Tibial artery (tissue), 4 donors: ENCODE measurements around the gene OTUB1.
A peak's percentile ranks its signal among the peaks of the same experiment; 100 is the strongest.

ENCODE experiments used
- DNase-seq, 2 donors: peaks; one replicate each; pipeline ENCODE4 v3.0.0-alpha.2; 2019
- H3K27ac ChIP-seq, 2 donors: fragments of 200-600 bp; sonication (generic) in 1 of 2; 1 replicate in 1 of 2; 2 replicates in 1 of 2; pipeline ENCODE4 v1.5.1; 2018 to 2019; ENCODE audit warnings: mild to moderate bottlenecking in 1 of 2
- H3K27me3 ChIP-seq, 2 donors: fragments of 200-600 bp; sonication (generic) in 1 of 2; one replicate each; pipeline versions ENCODE4 v1.5.1 to v1.6.0; 2016 to 2019
- H3K36me3 ChIP-seq, 3 donors: fragments of 200-600 bp; sonication (generic) in 2 of 3; one replicate each; pipeline ENCODE4 v1.5.1; 2016 to 2019; ENCODE audit warnings: mild to moderate bottlenecking in 2 of 3
- H3K4me1 ChIP-seq, 4 donors: fragments of 200-600 bp; sonication (generic) in 2 of 4; 1 replicate in 3 of 4; 2 replicates in 1 of 4; pipeline ENCODE4 v1.5.1; 2016 to 2019
- H3K4me3 ChIP-seq, 2 donors: fragments of 200-600 bp; sonication (generic) in 1 of 2; 1 replicate in 1 of 2; 2 replicates in 1 of 2; pipeline ENCODE4 v1.5.1; 2018 to 2019; ENCODE audit warnings: mild to moderate bottlenecking in 2 of 2
- H3K9me3 ChIP-seq, 3 donors: fragments of 200-600 bp; sonication (generic) in 1 of 3; one replicate each; pipeline ENCODE4 v1.5.1; 2016 to 2019
- intact Hi-C: fragments of 100-400 bp; cut with DNase I; formaldehyde crosslinking; loops from one replicate; pipeline ENCODE4 v1.15.0; 2023; ENCODE audit warnings: low total_unique reads
- TF ChIP-seq, protein P1 (sequence below), 2 experiments: fragments of 200-600 bp in 1 of 2; fragments of 450-650 bp in 1 of 2; IDR thresholded peaks; one replicate each; pipeline ENCODE4 v1.5.1; 2017 to 2019; ENCODE audit warnings: antibody characterized with exemption in 2 of 2, mild to moderate bottlenecking in 1 of 2, moderate library complexity in 1 of 2

The OTUB1 gene

DNA sequence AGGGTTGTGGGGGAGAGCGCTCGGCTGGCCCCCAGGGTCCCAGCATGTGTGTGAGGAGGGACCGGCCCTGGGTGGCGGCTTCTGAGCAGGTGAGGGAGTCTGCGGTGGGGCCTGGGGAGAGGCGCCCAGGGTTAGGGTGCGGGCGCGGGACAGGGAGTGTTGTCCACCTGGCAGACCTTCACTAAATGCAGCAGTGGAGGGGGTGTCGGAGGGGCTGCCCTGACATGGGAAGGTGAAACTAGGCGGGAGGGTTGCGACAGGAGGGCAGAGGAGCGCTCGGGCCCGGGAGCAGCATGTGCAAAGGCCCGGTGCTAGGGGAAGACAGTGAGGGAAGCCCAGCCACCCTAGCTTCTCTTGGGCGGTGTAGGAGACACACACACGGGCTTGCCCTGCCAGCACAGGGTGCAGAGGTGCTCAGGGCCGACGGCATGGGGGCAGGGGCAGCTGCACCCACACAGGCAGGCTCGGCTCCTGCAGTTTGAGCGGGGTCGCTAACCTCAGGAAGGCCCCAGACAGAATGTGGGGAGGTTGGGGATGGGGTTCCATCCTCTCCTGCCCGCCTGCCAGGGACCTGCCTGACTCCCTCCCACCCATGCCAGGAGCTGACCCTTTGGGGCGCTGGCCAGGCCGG, 22.2 kb downstream of the OTUB1 start:
- peak overlapping the region; percentile 44 to 46 for H3K4me3 ChIP-seq

DNA sequence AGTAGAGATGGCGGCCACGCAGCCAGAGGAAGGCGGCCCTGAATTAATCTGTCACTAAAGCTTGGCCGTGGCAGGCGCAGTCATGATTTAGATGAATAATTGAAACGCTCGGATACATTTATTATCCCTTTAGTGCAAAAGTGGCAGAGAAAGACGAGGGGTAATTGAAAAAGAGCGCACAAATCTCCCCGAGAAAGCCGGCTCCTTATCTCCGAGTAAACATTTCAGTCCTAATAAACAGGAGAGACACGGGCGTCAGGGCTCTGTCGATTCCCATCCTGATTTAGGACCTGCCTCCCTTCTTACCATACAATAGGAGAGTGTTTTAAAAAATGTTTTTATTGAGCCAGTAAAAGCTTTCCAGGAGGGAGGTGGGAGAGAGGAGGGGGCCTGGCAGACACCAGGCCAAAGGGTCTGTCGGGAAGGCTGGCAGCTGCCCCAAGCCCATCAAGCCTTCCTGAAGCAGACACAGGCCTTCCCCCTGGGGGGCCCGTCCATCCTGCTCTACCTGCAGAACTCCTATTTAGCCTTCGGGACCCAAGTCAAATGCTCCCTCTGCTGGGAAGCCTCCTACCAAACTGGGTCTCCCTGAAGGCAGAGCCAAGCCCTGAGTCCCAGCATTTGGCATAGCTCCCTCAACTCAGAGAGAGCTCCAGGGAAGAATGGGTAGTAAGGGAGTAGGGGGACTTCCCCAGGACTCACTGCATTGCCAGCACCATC, 22.8 kb downstream of the OTUB1 start:
- Histone ChIP-seq H3K4me3 (no peak overlapping the region), H3K36me3 (no peaks in the 10 kb centered on the region), H3K4me1 (peaks cover 0 to 19% (median 11%) of the 10 kb centered on the region in 4 donors), H3K27me3 (no peaks in the 10 kb centered on the region), H3K27ac (no peak overlapping the region), H3K9me3 (no peaks in the 10 kb centered on the region)
- intact Hi-C loops, result no loop called here
- TF ChIP-seq, protein P1, sequence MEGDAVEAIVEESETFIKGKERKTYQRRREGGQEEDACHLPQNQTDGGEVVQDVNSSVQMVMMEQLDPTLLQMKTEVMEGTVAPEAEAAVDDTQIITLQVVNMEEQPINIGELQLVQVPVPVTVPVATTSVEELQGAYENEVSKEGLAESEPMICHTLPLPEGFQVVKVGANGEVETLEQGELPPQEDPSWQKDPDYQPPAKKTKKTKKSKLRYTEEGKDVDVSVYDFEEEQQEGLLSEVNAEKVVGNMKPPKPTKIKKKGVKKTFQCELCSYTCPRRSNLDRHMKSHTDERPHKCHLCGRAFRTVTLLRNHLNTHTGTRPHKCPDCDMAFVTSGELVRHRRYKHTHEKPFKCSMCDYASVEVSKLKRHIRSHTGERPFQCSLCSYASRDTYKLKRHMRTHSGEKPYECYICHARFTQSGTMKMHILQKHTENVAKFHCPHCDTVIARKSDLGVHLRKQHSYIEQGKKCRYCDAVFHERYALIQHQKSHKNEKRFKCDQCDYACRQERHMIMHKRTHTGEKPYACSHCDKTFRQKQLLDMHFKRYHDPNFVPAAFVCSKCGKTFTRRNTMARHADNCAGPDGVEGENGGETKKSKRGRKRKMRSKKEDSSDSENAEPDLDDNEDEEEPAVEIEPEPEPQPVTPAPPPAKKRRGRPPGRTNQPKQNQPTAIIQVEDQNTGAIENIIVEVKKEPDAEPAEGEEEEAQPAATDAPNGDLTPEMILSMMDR (IDR thresholded peaks at IDR 0.05), result no peak
- DNase-seq, result no peak

More for the DNA sequence above, 22.2 kb downstream of the OTUB1 start:
- Histone ChIP-seq H3K36me3 (no peaks in the 10 kb centered on the region), H3K27ac (peak overlapping the region in 1 of 2 donors; percentile 40), H3K4me1 (peaks cover 0 to 19% (median 11%) of the 10 kb centered on the region in 4 donors), H3K9me3 (no peaks in the 10 kb centered on the region), H3K27me3 (no peaks in the 10 kb centered on the region)
- intact Hi-C loops, result no loop called here
- DNase-seq, result no peak
- TF ChIP-seq, protein P1 (IDR thresholded peaks at IDR 0.05), result no peak

DNA sequence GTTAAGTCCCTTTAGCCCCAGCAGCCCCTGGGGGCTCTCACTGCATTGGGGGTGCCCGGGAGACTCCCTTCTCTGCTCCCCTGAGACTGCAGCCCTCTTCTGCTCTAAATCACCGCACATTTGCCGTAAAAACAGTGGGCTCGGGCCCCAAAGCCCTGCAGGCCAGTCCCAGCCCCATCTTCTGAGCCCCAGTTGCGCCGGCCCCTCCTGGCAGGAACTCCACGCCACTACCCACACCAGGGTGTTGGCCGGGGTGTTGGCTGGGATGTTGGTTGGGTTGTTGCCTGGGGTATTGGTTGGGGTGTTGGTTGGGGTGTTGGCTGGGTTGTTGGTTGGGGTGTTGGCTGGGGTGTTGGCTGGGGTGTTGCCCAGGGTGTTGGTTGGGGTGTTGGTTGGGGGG, 23.5 kb downstream of the OTUB1 start:
- H3K27me3 ChIP-seq, result no peaks in the 10 kb centered on the region
- no peak overlapping the region for H3K27ac ChIP-seq
- no peak overlapping the region for H3K4me3 ChIP-seq
- H3K36me3 ChIP-seq, result no peaks in the 10 kb centered on the region
- no peak for DNase-seq
- no peaks in the 10 kb centered on the region for H3K9me3 ChIP-seq
- intact Hi-C loops, result no loop called here
- TF ChIP-seq, protein P1 (IDR thresholded peaks at IDR 0.05), result no peak
- peaks cover 0 to 19% (median 11%) of the 10 kb centered on the region in 4 donors for H3K4me1 ChIP-seq

DNA sequence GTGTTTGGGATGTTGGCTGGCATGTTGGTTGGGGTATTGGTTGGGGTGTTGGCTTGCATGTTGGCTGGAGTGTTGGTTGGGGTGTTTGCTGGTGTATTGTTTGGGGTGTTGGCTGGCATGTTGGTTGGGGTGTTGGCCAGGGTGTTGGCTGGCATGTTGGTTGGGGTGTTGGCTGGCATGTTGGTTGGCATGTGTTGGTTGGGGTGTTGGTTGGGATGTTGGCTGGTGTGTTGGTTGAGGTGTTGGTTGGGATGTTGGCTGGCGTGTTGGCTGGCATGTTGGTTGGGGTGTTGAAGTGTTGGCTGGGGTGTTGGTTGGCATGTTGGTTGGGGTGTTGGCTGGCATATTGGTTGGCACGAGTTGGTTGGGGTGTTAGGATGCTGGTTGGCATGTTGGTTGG, 24.5 kb downstream of the OTUB1 start:
- intact Hi-C loops, result no loop called here
- H3K27ac ChIP-seq, result no peak overlapping the region
- H3K9me3 ChIP-seq, result no peaks in the 10 kb centered on the region
- TF ChIP-seq, protein P1 (IDR thresholded peaks at IDR 0.05), result no peak
- no peak for DNase-seq
- H3K36me3 ChIP-seq, result no peaks in the 10 kb centered on the region
- H3K4me1 ChIP-seq, result peaks cover 0 to 19% (median 11%) of the 10 kb centered on the region in 4 donors
- no peak overlapping the region for H3K4me3 ChIP-seq
- no peaks in the 10 kb centered on the region for H3K27me3 ChIP-seq

DNA sequence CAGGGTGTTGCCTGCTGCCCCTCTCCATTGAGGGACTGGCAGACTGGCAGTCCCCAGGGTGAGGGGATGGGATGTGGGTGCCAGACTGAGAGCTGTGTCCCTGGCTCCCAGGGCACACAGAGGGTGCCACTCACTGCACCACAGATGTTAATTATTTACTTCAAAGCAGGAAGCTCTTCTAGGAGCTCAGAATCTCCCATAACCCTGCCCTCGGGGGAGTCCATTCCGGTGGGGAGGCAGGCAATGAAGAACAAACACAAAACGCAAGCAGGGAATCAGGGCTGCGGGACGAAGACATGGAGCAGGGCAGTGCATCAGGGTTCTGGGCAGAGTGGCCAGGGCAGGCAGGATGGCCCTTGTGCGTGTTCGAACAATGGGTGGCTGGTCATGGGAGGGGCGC, 25.1 kb downstream of the OTUB1 start:
- H3K4me3 ChIP-seq, result no peak overlapping the region
- H3K4me1 ChIP-seq, result peaks cover 0 to 19% (median 11%) of the 10 kb centered on the region in 4 donors
- no peak overlapping the region for H3K27ac ChIP-seq
- TF ChIP-seq, protein P1 (IDR thresholded peaks at IDR 0.05), result no peak
- intact Hi-C loops, result no loop called here
- no peak for DNase-seq
- H3K9me3 ChIP-seq, result no peaks in the 10 kb centered on the region
- no peaks in the 10 kb centered on the region for H3K36me3 ChIP-seq
- no peaks in the 10 kb centered on the region for H3K27me3 ChIP-seq
